HepG2 (cell line): ENCODE measurements around the gene SMO.

Experiments used
- AGO2 ChIP-seq: fragments of 200-400 bp; formaldehyde crosslinking; optimal IDR thresholded peaks from 2 replicates; pipeline ENCODE3; 2017; ENCODE audit warnings: mild to moderate bottlenecking, low read depth, low read length, moderate library complexity
- CEBPB ChIP-seq: IDR thresholded peaks from 2 replicates; pipeline ENCODE4 v1.6.1; 2011; ENCODE audit warnings: low read depth, low read length, improper control_type of control experiment, borderline replicate concordance
- HDAC2 ChIP-seq: sonication (generic); formaldehyde crosslinking; IDR thresholded peaks from 2 replicates; pipeline ENCODE4 v1.4.0; 2020; ENCODE audit warnings: missing genetic modification reagents
- JUN ChIP-seq: sonication (generic); formaldehyde crosslinking; IDR thresholded peaks from 2 replicates; pipeline ENCODE4 v1.4.0; 2020; ENCODE audit warnings: mild to moderate bottlenecking, missing genetic modification reagents
- ZNF773 ChIP-seq: sonication (generic); formaldehyde crosslinking; IDR thresholded peaks from 2 replicates; pipeline ENCODE4 v1.4.0; 2020; ENCODE audit warnings: missing genetic modification reagents, borderline replicate concordance
- TF ChIP-seq, protein P1 (sequence below): sonication (generic); formaldehyde crosslinking; IDR thresholded peaks from 2 replicates; pipeline ENCODE4 v1.5.0; 2020; ENCODE audit warnings: mild to moderate bottlenecking, missing genetic modification reagents, moderate library complexity

DNA sequence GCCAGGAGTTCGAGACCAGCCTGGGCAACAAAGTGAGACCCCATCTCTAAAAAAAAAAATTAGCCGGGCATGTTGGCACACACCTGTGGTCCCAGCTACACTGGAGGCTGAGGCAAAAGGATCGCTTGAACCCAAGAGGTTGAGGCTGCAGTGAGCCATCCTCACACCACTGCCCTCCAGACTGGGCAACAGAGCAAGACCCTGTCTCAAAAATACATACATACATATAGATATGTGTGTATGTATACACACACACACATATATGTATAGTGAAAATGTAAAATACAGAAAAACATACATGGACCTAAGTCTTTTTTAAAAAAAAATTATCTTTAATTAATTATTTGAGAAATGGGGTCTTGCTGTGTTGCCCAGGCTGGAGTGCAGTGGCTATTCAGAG lies 5.5 kb downstream of the SMO start:
- TF ChIP-seq ZNF773 (CRISPR knock-in tag), result no peak
- no peak for TF ChIP-seq AGO2
- TF ChIP-seq CEBPB, result no peak
- no peak for TF ChIP-seq JUN
- TF ChIP-seq, protein P1, sequence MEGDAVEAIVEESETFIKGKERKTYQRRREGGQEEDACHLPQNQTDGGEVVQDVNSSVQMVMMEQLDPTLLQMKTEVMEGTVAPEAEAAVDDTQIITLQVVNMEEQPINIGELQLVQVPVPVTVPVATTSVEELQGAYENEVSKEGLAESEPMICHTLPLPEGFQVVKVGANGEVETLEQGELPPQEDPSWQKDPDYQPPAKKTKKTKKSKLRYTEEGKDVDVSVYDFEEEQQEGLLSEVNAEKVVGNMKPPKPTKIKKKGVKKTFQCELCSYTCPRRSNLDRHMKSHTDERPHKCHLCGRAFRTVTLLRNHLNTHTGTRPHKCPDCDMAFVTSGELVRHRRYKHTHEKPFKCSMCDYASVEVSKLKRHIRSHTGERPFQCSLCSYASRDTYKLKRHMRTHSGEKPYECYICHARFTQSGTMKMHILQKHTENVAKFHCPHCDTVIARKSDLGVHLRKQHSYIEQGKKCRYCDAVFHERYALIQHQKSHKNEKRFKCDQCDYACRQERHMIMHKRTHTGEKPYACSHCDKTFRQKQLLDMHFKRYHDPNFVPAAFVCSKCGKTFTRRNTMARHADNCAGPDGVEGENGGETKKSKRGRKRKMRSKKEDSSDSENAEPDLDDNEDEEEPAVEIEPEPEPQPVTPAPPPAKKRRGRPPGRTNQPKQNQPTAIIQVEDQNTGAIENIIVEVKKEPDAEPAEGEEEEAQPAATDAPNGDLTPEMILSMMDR (CRISPR knock-in tag), result no peak
- TF ChIP-seq HDAC2 (CRISPR knock-in tag), result no peak
